HFF-Myc (cell line): ENCODE results near the gene AP2A2.

Source experiments
- DNase-seq: peaks from one replicate; pipeline ENCODE4 v3.0.0-alpha.2; 2011; ENCODE audit warnings: low read depth; ENCODE audit errors: extremely low read depth
- H3K4me3 ChIP-seq: replicated peaks from 2 replicates; pipeline ENCODE4 v1.5.1; 2011; ENCODE audit warnings: low read depth, mild to moderate bottlenecking, control low read depth, low read length
- TF ChIP-seq, protein P1 (sequence below): IDR thresholded peaks from 2 replicates; pipeline ENCODE4 v1.5.1; 2012; ENCODE audit warnings: mild to moderate bottlenecking, low read depth, low read length, control low read depth; ENCODE audit errors: missing control alignments

The AP2A2 gene

DNA sequence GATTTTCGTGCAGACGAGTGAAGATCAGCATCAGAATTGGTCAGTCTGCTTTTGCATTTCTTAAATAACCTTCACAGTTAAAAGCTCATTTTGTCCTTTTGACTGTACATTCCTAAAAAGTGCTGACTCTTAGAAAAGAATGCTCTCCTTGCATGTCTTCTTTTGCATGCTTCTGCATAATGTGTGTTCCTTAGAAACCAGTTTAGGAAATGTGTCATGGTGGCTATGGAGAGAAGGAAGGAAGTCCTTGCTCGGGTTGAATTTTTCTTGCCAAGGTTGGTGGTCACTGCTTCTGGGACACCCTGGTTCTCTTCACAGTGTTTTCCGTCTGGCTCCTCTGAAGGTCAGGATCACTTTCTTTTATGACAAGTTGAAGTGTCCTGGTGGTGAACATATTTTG, 6.8 kb downstream of the AP2A2 start:
- TF ChIP-seq, protein P1, sequence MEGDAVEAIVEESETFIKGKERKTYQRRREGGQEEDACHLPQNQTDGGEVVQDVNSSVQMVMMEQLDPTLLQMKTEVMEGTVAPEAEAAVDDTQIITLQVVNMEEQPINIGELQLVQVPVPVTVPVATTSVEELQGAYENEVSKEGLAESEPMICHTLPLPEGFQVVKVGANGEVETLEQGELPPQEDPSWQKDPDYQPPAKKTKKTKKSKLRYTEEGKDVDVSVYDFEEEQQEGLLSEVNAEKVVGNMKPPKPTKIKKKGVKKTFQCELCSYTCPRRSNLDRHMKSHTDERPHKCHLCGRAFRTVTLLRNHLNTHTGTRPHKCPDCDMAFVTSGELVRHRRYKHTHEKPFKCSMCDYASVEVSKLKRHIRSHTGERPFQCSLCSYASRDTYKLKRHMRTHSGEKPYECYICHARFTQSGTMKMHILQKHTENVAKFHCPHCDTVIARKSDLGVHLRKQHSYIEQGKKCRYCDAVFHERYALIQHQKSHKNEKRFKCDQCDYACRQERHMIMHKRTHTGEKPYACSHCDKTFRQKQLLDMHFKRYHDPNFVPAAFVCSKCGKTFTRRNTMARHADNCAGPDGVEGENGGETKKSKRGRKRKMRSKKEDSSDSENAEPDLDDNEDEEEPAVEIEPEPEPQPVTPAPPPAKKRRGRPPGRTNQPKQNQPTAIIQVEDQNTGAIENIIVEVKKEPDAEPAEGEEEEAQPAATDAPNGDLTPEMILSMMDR = no peak
- no peak overlapping the region for H3K4me3 ChIP-seq
- no peak for DNase-seq

DNA sequence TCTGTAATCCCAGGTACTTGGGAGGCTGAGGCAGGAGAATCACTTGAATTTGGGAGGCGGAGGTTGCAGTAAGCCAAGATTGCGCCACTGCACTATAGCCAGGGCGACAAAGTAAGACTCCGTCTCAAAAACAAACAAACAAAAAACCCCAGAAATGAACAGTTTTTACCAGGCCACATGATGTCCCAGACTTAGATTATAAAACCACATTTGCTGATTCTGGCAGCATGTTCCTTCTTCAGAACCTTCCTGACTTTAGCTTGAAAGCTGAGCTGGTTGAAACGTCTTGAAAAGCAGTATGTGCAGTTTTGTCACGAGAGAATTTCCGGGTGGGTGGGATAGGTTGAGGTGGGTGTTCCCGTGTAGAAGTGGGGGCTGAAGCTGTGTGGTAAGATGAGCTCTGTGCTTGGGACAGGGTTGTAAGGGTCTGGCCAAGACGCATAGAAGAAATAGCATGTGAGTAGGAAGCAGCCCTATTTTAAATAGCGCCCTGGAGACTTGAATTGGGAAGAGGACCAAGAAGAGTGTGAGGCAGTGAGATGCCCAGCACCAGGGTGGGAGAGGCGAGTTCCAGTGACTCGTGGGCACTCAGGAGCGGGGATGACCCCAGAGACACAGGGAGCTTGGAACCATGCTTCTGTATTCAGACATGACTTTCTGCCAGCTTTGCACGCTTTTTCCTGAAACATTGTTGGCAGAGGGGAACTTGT, 7.6 kb downstream of the AP2A2 start:
- no peak overlapping the region for H3K4me3 ChIP-seq
- no peak for DNase-seq

DNA sequence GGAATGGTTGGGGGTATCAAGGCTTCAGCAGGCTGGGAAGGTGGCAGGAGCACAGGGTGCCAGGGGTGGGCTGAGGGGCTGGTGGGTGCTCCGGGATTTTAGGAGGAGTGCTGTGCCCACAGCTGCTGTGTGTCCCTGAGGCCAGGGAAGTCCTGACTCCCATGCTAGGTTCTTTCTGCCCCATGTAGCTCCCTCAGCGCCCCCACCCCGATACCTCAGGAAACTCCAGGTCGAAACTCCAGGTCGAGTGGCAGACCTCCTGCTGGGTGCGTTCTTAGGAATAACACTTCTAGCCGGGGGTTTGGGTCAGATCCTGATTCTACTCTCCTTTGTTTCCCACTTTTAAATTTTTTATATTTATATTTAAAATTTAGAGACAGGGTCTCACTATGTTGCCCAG, 8.3 kb downstream of the AP2A2 start:
- no peak overlapping the region for H3K4me3 ChIP-seq
- DNase-seq = no peak
- TF ChIP-seq, protein P1 = no peak

More for the DNA sequence above, 7.6 kb downstream of the AP2A2 start:
- TF ChIP-seq, protein P1 = no peak

DNA sequence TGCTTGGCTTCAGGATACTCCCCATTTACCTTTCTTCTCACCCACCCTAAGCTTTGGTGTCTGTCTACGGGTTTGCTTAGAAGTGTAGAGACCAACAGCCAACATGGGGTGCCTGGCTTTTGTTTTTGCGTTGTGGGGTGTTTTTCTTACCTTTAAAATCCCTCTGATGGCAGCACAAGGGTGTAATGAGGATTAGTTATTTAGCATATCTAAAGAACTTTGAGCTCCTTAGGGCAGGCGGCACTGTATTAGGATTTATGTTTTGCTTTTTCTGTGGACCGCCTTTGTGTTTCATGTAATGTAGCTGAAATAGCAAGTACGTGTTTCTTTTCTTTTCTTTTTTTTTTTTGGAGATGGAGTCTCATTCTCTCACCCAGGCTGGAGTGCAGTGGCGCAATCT, 8.9 kb downstream of the AP2A2 start:
- no peak overlapping the region for H3K4me3 ChIP-seq
- DNase-seq = no peak
- TF ChIP-seq, protein P1 = no peak

DNA sequence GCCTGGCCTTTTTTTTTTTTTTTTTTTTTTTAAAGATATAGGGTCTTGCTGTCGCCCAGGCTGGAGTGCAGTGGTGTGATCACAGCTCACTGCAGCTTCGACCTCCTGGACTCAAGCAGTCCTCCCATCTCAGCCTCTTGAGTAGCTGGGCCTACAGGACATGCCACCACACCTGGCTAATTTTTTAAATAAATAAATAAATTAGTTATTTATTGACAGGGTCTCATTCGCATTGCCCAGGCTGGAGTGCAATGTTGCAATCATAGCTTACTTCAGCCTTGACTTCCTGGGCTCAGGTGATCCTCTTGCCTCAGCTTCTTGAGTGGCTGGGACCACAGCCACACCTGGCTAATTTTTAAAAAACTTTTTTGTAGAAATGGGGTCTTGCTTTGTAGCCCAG, 10.5 kb downstream of the AP2A2 start:
- no peak overlapping the region for H3K4me3 ChIP-seq
- TF ChIP-seq, protein P1 = no peak
- no peak for DNase-seq

DNA sequence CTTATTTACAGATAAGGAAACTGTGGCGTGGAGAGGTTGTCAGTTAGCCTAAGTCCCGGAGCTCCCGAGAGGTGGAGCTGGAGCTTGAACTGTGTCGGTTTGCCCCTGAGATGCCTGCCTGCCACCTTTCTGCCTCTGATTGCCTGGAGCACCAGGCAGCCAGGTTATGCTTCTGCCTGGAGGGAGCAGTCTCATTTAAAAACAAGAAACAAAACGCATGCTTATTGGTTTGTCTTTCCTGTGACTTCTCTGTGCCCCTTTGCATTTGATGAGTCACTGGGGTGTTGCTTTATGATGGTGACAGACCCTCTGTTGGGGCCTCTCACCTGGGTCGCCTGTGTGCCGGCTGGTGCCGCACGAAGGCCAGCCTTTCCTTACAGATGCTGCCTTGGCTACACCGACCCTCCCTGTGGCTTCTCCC, 12.2 kb downstream of the AP2A2 start:
- TF ChIP-seq, protein P1 = no peak
- no peak overlapping the region for H3K4me3 ChIP-seq
- no peak for DNase-seq
